NCI-H1105 treated with DMSO at 0.1 percent for 48 hours (cell line): ENCODE results near the gene ANKRD55.
"Not testable (repeated sequence)": the region's sequence is repeated elsewhere in the genome, so short reads cannot be mapped to it uniquely, and the experiment has no call there.

Experiments
- DNase-seq: peaks from one replicate; lab custom pipeline; 2025; lab: John Stamatoyannopoulos, UW

Gene ANKRD55

DNA sequence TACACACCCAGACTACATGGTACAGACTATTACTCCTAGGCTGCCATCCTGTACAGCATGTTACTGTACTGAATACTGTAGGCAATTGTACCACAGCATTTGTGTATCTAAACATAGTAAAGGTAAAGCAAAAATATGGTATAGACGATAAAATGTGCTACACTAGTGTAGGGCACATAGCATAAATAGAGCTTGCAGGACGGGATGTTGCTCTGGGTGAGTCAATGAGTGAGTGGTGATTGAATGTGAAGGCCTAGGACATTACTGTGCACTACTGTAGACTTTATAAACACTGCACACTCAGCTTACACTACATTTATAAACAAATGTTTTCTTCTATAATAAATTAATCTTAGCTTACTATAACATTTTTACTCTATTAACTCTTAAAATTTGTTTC, 25.6 kb downstream of the ANKRD55 start:
- DNase-seq = no peak

DNA sequence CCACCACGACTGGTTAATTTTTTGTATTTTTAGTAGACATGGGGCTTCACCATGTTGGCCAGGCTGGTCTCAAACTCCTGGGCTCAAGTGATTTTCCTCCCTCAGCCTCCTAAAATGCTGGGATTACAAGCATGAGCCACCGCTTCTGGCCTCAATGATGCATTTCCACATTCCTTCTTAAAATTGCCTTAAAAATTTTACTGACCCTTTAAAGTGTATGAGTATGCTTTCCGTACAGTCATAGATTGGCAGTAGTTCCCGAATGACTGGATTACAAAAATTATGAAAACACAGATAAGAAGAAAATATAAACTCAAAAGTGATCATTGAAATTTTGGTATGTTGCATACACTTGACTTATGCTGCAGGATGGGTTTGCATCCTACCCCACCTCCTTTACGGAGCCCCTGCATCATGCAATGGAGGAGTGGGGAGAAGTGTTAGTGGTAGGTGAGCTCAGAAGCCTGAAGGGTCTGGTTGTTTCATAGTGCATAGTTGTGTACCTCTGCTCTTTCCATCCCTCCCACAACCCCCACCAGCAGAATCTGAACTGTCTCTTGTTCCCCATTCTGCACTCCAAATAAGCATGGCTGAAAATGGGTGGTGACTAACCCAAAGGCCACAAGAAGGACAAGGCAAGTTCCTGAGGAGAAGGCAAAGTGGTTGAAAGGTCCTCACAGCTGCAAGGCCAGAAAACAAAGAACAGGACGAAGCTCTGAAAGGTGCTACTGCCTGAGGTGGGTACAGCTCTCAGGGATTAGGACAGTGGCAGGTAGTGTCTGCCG, 26.8 kb downstream of the ANKRD55 start:
- no peak for DNase-seq

DNA sequence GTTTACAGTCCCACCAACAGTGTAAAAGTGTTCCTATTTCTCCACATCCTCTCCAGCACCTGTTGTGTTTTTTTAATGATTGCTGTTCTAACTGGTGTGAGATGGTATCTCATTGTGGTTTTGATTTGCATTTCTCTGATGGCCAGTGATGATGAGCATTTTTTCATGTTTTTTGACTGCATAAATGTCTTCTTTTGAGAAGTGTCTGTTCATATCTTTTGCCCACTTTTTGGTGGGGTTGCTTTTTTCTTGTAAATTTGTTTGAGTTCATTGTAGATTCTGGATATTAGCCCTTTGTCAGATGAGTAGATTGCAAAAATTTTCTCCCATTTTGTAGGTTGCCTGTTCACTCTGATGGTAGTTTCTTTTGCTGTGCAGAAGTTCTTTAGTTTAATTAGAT, 29.2 kb downstream of the ANKRD55 start:
- DNase-seq = not testable (repeated sequence)

DNA sequence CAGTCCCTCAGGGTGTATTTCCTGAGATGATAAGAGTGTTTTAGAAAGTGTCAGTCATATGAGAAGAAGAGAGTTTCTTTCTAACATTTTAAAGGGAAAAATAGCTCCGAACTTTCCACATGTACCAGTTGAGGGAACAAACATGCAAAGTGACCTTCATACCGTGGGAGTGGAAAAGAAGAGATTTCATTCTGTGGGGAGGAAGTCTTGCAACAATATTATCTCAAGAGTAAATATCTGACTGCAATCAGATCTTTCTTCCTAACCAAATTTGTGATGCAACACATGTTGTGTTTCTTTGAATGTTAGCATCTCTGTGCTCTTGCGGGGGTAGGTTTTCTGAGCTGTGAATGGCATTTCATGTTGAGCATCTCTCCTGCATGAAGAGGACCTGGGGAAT, 30.6 kb downstream of the ANKRD55 start:
- DNase-seq = no peak

DNA sequence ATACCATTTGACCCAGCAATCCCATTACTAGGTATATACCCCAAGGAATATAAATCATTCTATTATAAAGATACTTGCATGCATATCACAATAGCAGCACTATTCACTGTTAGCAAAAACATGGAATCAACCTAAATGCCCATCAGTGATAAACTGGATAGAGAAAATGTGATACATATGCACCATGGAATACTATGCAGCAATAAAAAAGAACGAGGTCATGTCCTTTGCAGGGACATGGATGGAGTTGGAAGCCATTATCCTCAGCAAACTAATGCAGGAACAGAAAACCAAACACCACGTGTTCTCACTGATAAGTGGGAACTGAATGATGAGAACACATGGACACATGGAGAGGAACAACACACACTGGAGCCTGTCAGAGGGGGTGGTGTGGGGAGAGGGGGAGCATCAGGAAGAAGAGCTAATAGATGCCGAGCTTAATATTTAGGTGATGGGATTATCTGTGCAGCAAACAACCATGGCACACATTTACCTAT, 31.3 kb downstream of the ANKRD55 start:
- not testable (repeated sequence) for DNase-seq

DNA sequence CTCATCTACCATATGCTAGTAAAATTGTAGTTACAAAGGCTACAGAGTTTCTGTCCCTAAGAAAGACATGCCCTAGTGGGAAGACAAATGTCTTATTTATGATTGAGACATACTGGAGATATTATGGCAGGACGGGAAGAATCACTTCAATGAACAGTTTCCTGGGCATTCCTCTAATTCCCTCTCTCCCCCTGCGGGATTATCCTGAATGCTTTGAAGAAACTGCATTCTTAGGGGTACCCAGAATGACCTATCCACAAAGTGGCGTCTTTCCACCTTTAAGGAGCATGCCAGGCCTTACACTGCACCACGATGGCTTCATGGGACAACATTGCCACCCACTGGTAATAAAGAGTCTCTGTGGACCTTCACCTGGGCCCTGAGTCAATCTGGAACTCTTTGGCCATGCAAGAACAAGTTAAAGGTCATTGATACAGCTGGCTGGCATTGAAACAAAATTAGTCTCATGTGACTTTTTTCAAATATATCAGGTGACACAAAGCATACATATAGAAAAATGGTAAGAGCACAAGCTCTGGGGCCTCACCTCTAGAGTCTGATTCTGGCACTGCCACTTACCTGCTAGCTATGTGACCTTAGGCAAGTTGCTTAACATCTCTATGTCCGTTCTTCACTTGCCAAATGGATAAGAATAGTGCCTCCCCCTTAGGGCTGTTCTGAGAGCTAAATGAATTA, 32.0 kb downstream of the ANKRD55 start:
- DNase-seq = peak; percentile 14

DNA sequence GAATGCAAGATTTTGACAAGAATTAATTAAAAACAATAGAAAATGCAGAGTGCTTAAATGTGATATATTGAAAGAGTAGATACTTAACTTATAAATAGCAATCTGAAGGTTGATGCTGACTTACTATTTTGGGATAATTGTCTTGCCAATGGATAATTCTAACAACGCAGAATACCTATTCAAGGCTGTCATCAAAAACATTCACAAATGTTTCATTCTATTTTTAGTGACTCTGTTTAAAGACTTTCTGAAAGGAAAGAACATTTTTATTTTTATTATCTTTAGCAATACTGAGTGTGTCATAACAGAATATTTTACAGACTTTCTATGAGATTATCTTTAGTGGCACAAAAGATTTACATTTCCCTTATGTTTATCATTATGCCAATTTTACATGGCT, 38.1 kb downstream of the ANKRD55 start:
- no peak for DNase-seq

DNA sequence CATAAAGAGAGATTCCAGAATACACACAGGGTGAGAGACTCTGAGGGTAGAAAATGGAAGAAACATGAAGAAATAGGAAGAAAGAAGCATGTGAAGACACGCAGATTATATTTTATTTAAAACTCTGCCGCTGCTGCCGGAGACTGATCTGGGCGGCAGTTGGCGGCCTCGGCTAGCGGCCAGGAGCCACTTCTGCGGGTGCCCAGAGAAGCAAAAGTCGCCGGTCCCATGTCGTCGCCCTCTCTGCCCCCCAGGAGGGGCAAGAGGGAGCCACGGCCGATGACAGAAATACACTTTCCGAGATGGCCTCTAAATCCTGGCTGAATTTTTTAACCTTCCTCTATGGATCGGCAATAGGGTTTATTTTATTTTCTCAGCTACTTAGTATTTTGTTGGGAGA, 40.9 kb downstream of the ANKRD55 start:
- no peak for DNase-seq

DNA sequence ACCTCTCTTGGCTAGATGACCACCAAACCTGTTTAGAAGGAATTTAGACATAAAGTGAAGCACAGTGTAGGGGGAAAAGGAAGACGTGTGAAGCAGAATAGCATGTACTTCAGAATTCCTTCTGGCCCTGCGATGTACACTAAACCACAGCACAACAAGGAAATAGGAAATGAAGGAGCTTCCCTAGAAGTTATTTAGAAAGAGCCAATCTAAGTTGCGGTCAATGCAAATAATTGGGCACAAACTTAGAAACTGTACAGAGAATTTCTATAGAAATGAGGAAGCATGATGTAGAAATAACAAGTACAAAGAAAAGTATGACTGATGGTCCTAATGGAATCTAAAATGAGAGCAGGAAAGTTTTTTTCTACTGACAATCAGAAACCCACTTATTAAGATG, 41.5 kb downstream of the ANKRD55 start:
- DNase-seq = no peak

DNA sequence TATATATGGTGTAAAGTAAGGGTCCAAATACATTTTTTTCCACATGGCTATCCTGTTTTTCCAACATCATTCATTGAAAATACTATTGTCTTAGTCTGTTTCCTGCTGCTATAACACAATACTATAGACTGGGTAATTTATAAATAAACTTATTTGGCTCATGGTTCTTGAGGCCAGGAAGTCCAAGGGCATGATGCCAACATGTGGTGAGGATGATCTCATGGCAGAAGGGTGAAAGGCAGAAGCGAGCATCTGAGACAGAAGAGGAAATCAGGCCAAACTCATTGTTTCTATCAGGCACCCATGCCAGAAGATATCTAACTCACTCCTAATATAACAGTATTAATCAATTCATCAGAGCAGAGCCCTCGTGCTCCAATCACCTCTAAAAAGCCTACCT, 42.6 kb downstream of the ANKRD55 start:
- DNase-seq = no peak

DNA sequence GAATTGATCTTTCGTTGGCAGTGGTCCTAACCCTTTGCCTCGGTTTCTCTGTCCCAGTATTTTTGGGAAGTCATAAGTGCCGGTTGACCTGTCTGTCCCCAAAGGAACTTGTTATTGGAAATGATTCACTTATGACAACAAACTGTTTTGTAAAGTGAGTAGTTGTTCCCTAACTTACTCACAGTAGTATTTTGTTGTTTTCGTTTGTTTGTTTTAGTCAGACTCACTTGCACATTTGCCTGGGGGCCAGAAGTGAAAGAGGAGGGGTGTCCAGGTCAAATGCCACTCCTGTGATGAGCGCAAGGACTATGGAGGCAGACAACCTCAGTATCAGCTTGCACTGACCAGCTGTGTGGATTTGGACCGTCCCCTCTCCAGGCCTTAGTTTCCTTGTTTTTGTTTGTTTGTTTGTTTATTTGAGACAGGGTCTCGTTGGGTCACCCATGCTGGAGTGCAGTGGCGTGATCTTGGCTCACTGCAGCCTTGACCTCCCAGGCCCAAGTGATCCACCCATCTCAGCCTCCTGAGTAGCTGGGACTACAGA, 47.3 kb downstream of the ANKRD55 start:
- DNase-seq = no peak

DNA sequence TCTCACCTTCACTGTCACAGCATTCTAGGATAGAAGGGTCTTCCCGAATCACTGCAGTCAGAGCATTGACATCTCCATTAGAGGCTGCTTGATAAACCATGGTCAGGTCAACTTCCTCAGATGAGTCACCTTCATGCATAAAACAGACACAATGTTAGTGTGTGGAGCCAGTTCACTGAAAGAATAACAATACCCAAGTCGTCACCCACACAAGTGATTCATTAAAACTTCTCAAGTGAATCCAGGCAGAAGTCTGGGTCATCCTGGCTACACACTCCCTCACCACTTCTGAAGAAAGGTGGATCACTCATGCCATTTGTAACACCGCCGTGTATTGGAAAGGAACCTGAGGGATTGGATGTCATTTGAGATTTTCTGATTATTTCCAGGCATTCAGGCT, 49.6 kb downstream of the ANKRD55 start:
- no peak for DNase-seq

DNA sequence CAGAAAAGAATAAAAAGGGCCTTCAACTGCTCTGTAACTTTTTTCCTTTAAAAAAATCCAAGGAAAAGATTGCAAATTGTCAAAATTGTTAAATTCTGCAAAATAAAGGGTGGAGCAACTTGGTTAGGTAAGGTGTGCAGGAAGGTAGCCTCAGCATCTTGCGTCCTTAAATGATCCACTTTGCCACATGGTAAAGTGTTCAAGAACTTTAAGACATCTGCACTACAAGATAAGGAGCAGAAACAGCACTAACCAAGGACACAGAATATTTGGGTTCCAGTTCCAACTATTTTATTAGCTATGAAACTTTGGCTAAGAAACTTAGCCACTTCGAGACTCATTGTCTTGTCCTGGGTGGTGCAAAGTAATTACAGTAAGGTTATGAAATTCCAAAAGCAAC, 53.7 kb downstream of the ANKRD55 start:
- DNase-seq = no peak

DNA sequence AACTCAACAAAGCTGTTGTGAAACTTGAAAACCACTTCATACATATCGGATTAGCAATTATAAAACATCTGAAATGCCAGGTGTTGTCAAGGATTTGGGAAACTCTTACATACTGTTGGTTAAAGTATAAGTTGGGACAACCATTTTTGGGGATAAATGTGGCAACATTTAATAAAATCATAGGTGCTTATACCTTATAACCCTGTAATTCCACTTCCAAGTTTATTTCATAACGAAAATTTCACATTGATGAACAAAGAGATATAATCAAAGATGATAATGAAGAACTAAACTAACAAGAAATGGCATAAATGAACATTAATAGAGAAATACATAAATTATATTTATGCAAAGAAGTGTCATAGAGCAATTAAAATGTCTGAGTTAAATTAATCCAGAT, 54.3 kb downstream of the ANKRD55 start:
- DNase-seq = no peak

DNA sequence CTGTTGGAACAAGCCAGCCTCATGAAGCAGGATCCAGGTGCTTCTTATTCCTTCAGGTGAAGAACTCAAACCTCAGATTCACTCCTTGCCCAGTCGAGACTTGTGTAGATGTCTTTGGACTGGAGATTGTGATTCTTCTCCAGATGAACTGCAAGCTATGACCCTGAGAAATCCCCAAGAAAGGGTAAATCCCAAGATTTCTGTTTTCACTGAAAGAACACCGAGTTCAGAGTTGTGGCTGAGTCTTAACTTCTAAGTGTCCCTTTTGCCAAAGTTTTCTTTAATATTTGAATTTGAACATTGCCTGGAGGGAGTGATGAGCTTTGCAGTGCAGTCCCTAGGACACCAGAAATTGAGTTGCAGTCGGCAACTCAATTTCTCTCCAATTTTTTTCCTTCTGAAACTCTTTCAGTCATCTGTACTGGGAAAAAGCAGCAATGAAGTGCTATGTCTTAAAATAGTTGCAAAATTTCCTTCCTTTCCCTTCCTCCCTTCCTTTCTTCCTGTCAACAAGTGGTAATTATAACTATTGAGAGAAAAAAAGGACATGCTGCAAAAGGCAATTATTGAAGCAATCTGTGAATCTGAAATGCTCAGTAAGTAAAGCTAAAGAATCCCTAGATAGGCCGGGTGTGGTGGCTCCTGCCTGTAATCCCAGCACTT, 56.1 kb downstream of the ANKRD55 start:
- DNase-seq = no peak

DNA sequence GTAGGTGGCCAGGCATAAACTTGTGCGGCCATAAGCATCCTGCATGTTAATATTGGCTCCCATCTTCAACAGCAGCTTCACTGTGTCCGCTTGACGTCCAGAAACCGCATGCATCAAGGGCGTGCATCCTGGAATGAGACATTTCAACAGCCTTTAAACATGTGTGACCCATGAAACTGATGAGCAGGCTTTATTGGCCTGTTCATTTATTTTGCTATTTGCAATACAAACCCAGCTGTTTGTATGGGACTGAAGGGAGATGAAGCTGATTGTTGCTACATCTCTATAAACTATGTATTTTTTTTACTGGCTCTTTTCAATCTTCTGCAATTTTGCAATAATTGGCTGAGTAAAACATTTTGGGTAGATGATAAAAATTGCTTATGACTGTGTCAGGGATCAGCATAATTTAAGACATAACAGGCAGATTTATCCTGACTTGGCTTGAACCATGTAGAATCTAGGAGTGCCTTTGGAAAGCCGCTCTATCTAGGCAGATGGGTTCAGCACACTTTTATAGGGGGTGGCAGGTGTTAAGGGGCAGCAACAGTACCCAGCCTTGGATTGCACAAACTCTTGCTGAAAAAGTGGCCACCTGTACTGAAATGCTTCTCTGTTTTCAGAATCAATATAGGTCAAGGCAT, 56.9 kb downstream of the ANKRD55 start:
- DNase-seq = no peak

DNA sequence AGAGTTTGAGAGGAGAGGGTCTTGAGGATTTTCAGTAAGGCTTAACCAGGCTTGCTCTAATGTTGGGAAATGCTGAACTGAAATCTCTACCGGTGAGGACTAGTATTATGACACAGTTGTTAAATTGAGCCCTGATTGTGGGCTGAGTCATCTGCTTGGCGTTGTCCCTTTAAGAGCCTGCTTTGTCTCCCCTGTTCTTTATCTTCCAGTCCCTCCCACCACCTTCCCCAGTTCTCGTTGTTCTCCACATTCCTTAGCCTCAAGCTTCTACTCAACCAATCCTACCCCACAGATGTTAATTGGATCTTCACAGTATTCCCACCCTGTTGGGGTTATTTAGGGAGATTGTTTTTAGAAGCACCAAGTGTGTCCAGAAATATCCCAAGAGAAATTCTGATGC, 57.6 kb downstream of the ANKRD55 start:
- no peak for DNase-seq

DNA sequence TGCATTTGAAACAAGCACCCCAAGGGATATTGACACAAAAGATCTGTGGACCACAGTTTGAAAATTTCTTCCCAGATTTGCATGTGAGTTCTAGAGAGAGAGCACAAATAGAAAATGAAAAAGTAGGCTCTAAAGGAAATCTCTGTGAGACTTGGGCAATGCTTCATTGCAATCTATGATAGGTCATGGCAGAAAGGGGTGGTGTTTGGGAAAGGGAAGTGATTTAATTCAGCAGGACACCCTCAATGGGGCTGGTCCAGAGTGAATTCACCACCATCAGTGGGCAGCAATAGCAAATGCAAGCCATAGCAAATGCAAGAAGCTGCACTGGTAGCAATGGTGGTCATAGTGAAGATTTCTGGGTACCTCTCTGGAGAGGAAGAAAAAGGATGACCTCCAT, 58.1 kb downstream of the ANKRD55 start:
- no peak for DNase-seq

DNA sequence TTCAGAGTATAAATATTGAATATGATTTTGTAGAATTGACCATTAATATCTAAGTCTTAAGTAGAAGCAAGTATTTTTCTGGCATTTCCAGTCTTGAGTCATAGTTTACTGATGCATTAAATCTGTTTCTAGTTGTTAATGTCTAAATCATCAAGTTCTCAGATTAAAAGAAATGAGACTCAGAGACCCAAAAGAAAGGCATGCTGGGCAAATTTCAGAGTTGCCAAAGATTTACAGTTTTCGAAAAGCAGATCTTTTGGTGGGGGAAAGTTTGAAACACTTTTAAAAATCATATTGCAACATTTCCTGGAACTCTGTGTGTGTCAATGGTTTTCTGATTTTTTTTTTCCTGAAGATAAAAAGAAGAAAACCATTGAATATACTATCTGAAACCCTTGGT, 60.9 kb downstream of the ANKRD55 start:
- no peak for DNase-seq

DNA sequence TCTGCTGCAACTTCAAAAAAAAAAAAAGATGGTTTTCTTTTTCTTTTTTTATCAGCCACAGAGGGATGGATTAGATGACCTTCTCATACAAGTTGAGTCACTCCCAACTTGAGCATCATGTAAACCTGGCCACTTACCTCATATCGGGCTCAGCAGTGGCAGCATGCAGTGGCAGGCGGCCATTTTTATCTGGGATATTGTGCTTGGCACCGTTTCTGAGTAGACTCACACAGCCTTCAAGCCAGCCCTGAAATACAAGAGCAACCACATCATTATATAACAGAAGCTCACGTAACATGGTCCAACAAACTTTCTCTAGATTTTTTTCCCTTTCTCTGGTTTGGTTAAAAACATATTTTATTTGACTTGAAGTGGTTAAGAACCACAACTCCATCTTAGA, 62.6 kb downstream of the ANKRD55 start:
- no peak for DNase-seq

DNA sequence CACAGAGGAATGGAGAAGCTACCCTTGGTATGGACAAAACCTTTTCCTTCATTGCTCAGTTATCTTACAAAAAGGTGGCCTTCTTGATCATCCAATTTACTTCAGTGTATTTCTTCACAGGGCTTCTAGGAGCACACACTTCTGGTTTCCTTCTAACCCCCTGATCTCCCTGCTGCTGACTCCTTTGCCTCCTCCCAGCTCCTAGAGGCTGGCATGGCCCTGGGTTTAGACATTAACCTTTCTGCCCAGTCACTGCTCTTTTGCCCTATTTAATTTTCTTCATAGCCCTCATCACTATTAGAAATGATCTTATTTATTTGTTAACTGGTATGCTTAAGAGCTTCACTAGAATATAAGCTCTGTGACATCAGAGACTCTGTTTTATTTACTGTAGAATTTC, 63.2 kb downstream of the ANKRD55 start:
- DNase-seq = no peak

DNA sequence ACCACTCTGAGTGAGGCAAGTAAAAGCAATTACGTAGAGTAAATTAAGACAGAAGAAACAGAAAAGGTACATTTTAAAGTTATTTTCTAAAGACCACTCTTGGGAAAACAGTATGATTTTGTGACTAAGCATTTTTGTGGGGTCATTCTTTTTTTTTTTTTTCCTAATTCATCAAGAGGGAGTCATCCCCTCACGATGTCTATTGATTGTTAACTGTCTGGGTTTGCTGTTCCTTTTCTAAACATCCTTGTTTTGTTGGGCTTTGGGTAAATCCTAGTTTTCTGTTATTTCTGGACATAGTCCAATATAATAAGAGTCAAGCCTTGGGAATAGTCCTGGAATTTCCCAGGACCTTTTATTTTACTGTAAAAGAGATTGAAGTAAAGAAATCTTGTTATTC, 63.8 kb downstream of the ANKRD55 start:
- no peak for DNase-seq
